HAP-1 (cell line): Measurements from ENCODE around the gene PXDN.

Experiments used
- DNase-seq, 2 experiments: peaks; one replicate each; pipeline ENCODE4 v3.0.0-alpha.2; 2016 to 2020; ENCODE audit warnings: low spot score in 2 of 2
- H3K27me3 ChIP-seq: fragments of 250-450 bp; sonication (Bioruptor Pico); 2 replicates; pipeline ENCODE4 v1.5.1; 2020; ENCODE audit warnings: low read depth, mild to moderate bottlenecking, moderate library complexity
- H3K36me3 ChIP-seq: fragments of 250-450 bp; sonication (Bioruptor Pico); replicated peaks from 2 replicates; pipeline ENCODE4 v1.5.1; 2020; ENCODE audit warnings: mild to moderate bottlenecking
- H3K4me1 ChIP-seq: fragments of 250-450 bp; sonication (Bioruptor Pico); 2 replicates; pipeline ENCODE4 v1.5.1; 2020; ENCODE audit warnings: mild to moderate bottlenecking
- H3K4me3 ChIP-seq: fragments of 250-450 bp; sonication (Bioruptor Pico); 2 replicates; pipeline ENCODE4 v1.5.1; 2020; ENCODE audit warnings: mild to moderate bottlenecking, moderate library complexity
- H3K9me3 ChIP-seq: fragments of 250-450 bp; sonication (Bioruptor Pico); 2 replicates; pipeline ENCODE4 v1.5.1; 2020; ENCODE audit warnings: mild to moderate bottlenecking, moderate library complexity
- in situ Hi-C: fragments of 300-500 bp; cut with MboI; formaldehyde crosslinking; loops from 3 replicates; pipeline ENCODE4 v1.14.3; 2020; ENCODE audit warnings: low sequenced_read_pairs, inconsistent platforms, mixed read lengths

The PXDN gene

DNA sequence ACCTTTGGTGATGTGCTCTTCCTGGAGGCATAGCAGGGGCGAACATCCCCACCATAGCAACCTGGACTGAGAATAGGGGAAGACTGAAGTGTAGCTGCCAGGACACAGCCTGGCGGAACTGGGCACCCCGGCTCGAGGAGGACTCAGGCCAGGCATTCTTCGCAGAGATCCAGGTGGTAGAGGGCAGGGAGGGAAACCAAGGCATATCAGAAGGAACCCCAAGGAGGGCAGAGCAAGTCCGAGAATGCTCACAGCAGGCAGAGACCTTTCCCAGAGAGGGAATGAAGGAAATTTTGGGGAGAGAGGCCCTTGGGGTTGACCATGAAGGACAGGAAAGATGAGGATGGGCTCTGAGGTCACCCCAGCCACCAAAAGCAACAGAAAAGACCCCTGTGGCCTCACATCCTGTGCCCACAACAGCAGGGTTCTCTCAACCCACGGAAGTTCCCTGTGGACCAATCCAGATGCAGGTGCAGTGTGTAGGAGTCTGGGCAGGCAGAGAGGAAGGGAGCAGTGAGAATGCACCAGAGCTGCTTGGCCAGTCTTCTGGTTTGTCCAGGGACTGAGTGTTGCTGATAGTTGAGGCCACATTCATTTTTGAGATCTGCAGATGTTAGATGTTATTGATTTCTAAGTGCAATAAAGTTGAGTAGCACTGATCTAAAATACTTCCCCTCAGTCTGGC, 136.9 kb downstream of the PXDN start:
- H3K4me1 ChIP-seq: no peaks in the 10 kb centered on the region
- no peak for DNase-seq
- in situ Hi-C loops: no loop called here
- H3K9me3 ChIP-seq: no peaks in the 10 kb centered on the region
- H3K4me3 ChIP-seq: no peak overlapping the region
- H3K27me3 ChIP-seq: peaks cover 7% of the 10 kb centered on the region; the same call in 1 of the 2 replicates
- no peaks in the 10 kb centered on the region for H3K36me3 ChIP-seq

- Histone ChIP-seq H3K4me1 (no peaks in the 10 kb centered on the region), H3K27me3 (peaks cover 7% of the 10 kb centered on the region; the same call in 1 of the 2 replicates), H3K4me3 (no peak overlapping the region), H3K9me3 (no peaks in the 10 kb centered on the region), H3K36me3 (no peaks in the 10 kb centered on the region)
- in situ Hi-C loops: no loop called here
- DNase-seq: no peak
Measured at GRCh38 chr2:1606421-1607235, 137.7 kb downstream of the PXDN start.

GRCh38 chr2:1606046-1606400, 138.3 kb downstream of the PXDN start:
- H3K36me3 ChIP-seq: no peaks in the 10 kb centered on the region
- peaks cover 7% of the 10 kb centered on the region; the same call in 1 of the 2 replicates for H3K27me3 ChIP-seq
- H3K9me3 ChIP-seq: no peaks in the 10 kb centered on the region
- H3K4me3 ChIP-seq: no peak overlapping the region
- no peak for DNase-seq
- in situ Hi-C loops: no loop called here
- no peaks in the 10 kb centered on the region for H3K4me1 ChIP-seq

DNA sequence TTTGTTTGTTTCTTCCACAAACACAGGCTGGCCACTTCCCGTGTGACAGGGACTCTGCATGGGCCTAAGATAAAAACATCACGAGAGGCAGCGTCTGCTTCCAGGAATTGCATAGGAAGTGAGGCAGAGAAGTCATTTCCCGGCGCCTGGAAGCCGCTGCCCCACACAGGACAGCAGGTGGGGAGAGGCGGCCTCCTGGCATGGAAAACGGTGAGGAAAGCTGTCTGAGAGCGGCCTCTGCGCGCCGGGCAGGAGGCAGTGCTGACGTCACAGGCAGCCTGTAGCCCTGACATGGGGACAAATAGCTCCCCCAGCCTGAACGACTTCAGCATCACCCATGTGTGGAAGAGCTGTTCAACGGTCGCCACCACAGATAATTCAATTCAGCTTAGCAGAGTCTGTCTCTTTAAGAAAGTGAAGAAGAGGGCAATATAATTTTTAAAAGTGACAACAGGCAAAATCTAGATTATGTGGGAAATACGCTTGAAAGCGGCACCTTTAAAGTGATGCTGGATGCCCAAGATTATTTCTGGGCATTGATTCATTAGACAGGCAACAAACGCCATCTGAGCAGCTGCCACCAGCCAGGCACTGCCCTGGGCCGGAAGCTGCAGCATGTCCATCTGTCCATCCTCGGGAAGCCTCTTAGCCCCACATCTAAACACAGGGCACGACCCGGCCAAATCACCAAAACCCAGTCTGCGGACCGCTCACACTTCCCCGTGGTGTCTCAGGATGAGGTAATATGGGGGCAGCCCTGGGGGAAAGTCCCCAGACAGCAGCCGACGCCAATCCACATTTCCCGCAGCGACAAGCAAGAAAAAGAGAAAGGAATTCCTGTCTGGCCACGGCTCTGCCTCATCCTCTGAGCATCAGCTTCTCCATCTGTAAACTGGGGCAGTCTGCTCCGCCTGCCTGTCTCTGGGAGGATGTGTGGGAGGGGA, 138.9 kb downstream of the PXDN start:
- no peak for DNase-seq
- no peaks in the 10 kb centered on the region for H3K4me1 ChIP-seq

GRCh38 chr2:1603521-1603920, 140.8 kb downstream of the PXDN start:
- no peak for DNase-seq
- in situ Hi-C loops: no loop called here

More for the DNA sequence above, 138.9 kb downstream of the PXDN start:
- Histone ChIP-seq H3K36me3 (no peaks in the 10 kb centered on the region), H3K4me3 (no peak overlapping the region), H3K9me3 (no peaks in the 10 kb centered on the region), H3K27me3 (peaks cover 7% of the 10 kb centered on the region; the same call in 1 of the 2 replicates)
- in situ Hi-C loops: no loop called here

DNA sequence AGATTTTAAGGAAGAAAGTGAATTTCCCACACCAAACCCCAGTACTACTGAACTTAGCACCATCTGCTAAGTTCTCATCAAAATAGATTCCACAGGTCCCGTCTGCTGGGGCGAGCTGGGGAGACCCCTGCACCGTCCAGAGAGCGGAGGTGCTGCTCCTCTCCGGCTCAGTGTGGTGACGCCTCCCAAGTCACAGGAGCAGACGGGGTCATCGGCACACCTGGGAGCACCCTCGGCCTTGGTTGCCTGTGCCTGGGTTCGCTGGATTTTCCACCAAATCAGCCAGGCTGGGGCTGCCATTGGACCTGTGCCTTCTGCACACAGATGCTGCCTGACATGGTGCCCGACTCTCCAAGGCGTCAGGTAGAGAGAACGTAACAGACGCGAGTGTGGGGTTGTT, 141.3 kb downstream of the PXDN start:
- H3K36me3 ChIP-seq: no peaks in the 10 kb centered on the region
- no peaks in the 10 kb centered on the region for H3K4me1 ChIP-seq
- DNase-seq: no peak
- peaks cover 7% of the 10 kb centered on the region; the same call in 1 of the 2 replicates for H3K27me3 ChIP-seq
- in situ Hi-C loops: no loop called here
- no peak overlapping the region for H3K4me3 ChIP-seq
- H3K9me3 ChIP-seq: no peaks in the 10 kb centered on the region

More at GRCh38 chr2:1603521-1603920, 140.8 kb downstream of the PXDN start:
- no peaks in the 10 kb centered on the region for H3K9me3 ChIP-seq
- H3K36me3 ChIP-seq: no peaks in the 10 kb centered on the region
- no peak overlapping the region for H3K4me3 ChIP-seq
- no peaks in the 10 kb centered on the region for H3K4me1 ChIP-seq
- H3K27me3 ChIP-seq: peaks cover 7% of the 10 kb centered on the region; the same call in 1 of the 2 replicates

DNA sequence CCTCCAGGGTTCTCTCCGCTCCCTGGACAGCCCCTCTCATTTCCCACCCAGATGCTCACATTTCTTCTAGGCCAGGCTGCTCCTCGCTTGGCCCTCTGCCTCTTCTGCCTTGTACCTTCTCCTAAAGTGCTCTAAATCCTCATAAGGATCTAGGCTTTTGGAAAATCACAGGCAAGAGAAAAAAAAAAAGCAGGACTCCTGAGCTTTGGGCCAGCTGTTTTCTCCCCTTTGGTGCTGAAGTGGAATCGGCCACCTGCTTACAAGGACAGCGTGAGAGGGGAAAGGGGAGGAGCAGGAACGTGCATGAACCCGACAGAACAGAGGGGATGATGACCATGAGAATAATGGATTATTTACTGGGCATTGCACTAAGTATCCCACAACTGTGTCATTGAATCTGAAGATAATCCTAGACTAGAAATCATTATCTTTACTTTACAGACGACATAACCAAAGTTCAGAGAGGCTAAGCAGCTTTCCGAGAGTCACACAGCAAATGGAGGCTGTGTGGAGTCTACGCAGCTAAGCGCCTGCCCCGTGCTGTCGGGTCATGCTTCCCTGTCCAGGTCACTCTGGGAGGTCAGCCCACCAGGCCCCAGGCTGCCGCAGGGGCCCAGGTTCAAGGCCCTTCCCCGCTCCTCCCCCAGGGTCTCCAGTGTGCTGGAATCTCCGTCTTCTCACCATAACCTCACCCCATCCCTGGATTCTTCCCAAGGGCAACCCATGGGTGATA, 141.9 kb downstream of the PXDN start:
- Histone ChIP-seq H3K4me1 (no peaks in the 10 kb centered on the region), H3K36me3 (no peaks in the 10 kb centered on the region), H3K9me3 (no peaks in the 10 kb centered on the region), H3K27me3 (peaks cover 7% of the 10 kb centered on the region; the same call in 1 of the 2 replicates), H3K4me3 (no peak overlapping the region)
- DNase-seq: no peak
- in situ Hi-C loops: no loop called here

DNA sequence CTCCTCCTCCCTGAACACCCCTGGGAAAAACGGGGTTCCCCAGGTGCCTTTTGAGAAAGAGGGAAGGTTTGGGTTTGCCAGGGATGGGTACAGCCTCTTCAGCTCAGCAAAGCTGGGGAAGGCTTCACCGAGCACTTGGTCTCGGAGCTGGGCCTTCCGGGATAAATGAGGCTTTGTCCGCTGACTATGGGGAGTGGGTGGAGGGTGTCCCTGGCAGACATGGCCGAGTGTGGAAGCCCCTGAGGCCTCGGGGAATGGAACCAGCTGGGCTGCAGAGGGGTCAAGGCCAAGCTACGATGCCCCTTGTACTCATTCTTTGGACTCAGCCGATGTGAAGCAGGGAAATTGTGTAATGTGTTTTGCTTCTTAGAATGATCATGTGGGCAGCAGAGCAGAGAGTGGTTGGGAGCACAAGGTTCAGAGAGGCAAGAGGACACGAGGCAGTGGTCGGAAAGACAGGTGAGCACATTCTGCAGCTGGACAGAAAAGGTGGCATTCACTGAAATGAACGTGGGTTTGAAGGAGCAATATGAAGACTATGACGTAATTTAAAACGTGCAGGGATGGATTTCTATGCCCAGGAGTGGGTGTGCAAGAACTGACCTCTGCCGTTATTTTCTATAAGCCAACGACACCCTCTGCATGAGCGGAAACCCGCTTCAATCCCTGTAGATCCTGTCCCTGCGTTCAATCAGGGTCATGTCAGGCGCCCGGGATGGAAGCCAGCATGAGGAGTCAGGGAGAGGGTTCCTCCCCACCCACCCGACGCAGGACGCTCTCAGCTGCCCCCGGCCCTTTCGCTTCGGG, 142.6 kb downstream of the PXDN start:
- no peak for DNase-seq
- peaks cover 7% of the 10 kb centered on the region; the same call in 1 of the 2 replicates for H3K27me3 ChIP-seq
- H3K36me3 ChIP-seq: no peaks in the 10 kb centered on the region
- H3K9me3 ChIP-seq: no peaks in the 10 kb centered on the region
- in situ Hi-C loops: no loop called here
- no peaks in the 10 kb centered on the region for H3K4me1 ChIP-seq
- H3K4me3 ChIP-seq: no peak overlapping the region

GRCh38 chr2:1601067-1601412, 143.3 kb downstream of the PXDN start:
- H3K9me3 ChIP-seq: no peaks in the 10 kb centered on the region
- in situ Hi-C loops: no loop called here
- H3K4me1 ChIP-seq: no peaks in the 10 kb centered on the region
- H3K4me3 ChIP-seq: no peak overlapping the region
- peaks cover 6% of the 10 kb centered on the region; the same call in 1 of the 2 replicates for H3K27me3 ChIP-seq
- H3K36me3 ChIP-seq: no peaks in the 10 kb centered on the region
- no peak for DNase-seq

GRCh38 chr2:1600191-1601066, 143.9 kb downstream of the PXDN start:
- Histone ChIP-seq H3K27me3 (0 out of 2 replicates have a peak, but pooled peaks cover 3% of the 10 kb centered on the region), H3K4me3 (no peak overlapping the region), H3K9me3 (no peaks in the 10 kb centered on the region), H3K36me3 (no peaks in the 10 kb centered on the region), H3K4me1 (no peaks in the 10 kb centered on the region)
- DNase-seq: no peak
- in situ Hi-C loops: no loop called here

DNA sequence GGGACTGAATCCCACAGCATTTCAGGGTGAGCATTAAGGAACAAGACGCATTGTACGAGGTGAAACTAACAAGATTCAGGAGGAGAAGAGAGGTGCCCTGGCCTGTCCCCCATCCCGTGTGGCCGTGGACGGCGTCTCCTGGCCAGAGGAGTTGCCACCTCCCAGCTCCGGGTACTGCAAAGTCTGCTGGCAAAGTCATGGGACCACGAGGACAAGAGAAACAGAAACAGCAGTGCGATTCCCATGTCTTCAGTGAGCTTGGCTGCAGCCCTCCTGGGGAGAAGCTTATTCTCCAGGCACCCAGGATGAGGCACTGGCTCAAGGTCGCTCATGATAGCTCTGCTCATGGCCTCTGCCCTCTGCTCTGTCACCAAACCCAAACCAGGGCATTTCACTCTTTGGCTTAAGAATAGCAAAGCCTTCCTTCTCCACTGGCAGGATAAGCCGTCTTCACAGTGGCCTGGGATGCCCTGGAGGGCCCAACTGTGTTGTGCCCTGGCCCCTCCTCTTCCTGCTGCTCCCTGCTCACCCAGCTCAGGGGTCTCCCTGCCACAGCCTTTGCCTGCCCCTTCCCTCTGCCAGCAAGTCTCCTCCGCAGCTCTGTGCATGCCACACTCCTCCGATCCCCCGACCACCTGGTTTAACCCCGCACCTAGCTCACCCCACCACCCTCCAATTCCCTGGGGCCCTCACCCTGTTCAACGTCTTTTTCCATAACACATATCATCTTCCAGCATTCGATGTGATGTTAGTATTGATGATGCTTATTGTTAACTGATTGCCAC, 144.8 kb downstream of the PXDN start:
- H3K36me3 ChIP-seq: no peaks in the 10 kb centered on the region
- H3K4me3 ChIP-seq: no peak overlapping the region
- no peaks in the 10 kb centered on the region for H3K9me3 ChIP-seq
- H3K4me1 ChIP-seq: no peaks in the 10 kb centered on the region
- DNase-seq: no peak
- H3K27me3 ChIP-seq: 0 out of 2 replicates have a peak, but pooled peaks cover 2% of the 10 kb centered on the region
- in situ Hi-C loops: no loop called here
